ENCODE results near the gene HOXB9. TPM values are rescaled to one million over a fixed set of nuclear protein-coding genes. Genes with fewer than 3 reads are reported as not detected.

The HOXB9 gene
- total RNA-seq, 4 donors from 2014 or later, result 0.17 to 0.38 TPM; not detected in 2

DNA sequence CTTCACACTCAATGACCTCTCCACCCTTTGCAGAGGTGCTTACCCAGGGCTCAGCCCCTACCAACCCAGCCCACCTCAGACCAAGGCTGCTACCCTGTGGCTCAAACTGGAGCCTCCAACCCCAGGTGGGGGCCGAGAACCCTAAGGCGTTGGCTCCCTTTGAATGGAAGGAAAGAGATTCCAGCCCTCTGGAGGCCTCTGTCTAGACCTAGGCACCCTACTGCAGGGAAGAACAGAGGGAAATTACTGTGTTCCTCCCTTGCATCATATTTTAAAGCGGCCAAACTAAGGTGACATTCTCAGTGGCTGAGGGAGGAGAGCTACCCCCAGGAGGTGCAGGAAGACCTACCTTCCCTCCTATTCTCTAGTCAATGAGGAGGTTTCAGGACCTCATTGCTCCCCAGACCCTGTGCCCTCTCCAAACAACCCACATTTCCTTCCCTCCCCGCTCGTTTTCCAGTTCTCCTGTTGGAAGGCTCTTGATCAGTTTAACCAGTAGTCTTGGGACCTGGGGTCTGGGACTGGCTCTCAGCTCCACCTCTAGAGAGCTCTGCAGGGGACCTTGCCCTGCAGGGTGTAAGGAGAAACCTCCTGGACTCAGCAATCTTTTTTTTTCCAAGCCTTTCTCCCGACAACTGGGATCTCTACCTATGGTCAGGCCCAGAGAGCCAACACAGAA is 5.6 kb downstream of the HOXB9 start:
- no peak for TF ChIP-seq CTCF (IDR thresholded peaks at IDR 0.05; ENCODE audit: low read depth)

DNA sequence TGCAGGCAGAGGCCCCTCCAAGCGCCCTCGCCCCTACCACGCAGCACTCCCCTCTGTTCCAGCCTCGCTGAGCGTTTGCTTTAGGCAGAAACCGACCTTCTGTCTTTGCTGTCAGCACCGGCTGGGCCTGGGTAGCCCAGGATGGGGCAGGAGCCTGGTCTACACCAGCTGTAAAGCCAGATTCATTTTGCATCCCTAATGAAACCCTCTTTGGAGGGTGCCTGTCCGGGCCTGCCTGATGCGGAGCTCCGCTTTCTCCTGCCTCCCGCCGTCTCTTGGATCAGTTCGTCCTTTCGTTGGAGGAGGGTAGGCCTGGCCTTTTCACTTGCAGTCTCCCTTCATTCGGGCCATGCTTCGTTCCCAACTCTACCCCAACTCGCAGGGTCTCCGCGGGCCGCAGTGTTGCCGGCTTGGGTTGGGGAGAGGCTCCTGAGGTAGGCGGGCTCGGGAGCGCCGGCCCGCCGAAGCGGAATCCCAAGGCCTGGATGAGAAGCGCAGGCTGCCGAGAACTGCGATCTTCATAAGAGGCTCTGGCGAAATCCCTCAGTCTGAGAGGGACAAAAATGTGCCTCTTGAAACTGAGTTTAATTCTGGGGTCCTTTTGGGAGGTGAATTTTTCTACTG is 6.2 kb downstream of the HOXB9 start:
- TF ChIP-seq CTCF (IDR thresholded peaks at IDR 0.05; ENCODE audit: low read depth), result no peak

DNA sequence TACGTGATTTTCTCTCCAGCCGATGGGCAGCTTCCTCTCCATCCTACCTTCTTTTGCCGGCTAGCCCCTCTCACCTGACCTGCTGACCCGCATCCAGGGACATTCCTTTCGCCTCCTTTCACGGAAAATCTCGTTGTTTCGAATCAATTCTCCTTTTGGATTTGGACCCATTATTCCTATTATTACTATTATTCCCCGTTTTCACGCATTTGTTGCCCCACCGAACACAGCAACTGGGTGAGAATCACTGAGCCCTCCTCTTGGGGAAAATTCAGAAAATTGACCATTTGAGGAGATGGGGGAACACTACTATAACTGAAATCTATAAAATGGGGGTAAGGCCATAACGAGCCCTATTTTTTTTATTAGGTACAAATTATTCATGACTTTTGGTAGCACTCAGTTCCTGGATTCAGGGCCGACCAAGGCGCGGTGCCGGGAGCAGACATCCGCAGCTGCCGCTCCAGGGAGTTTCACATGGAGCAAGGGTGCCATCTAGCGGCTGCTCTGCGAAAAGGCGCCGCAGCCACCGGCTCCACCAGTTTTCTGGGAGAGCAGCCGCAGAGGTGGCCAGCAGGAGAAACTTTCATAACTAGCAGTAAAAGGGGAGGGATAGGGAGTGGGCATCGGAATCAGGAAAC is 7.8 kb downstream of the HOXB9 start:
- no peak for TF ChIP-seq CTCF (IDR thresholded peaks at IDR 0.05; ENCODE audit: low read depth)

DNA sequence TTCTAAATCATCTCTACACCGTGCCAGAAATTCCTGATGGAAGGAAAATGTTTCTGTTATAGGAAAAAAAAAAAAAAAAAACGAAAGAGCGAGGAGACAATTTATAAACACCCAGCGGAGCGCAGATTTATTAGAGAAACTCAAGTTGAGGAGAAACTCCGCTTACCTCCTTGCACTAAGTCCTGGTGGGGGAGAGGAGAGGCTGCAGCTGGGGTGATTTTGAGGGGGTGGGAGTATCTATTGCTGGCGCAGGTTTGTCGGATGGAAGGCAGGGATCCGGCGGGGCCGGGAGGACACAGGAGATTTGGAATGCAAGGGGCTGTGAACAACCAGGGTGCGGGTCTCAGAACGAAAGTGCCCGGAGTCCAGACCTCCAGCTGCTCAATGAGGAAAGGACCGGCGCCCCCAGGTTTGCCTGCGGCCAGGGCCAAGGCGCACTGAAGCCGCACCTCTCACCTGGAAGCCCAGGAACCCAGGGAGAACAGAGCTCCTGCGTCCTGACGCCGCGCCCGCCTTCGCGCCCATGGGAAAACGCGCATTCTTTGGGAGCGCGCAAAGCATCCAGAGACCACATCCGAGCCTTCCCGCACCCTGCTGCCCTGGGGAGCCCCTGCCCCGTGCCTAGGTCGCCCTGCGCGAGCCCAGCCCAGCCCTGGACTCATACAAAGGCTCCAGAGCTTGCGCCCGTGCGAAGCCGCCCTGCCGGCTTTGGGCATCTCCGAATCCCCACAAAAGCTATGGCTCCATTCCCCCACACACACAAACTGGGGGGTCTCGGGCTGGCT is 8.5 kb downstream of the HOXB9 start:
- TF ChIP-seq CTCF (IDR thresholded peaks at IDR 0.05; ENCODE audit: low read depth), result no peak

GRCh38 chr17:48616717-48617470 is 9.3 kb downstream of the HOXB9 start:
- no peak for TF ChIP-seq CTCF (IDR thresholded peaks at IDR 0.05; ENCODE audit: low read depth)

- no peak for TF ChIP-seq CTCF (IDR thresholded peaks at IDR 0.05; ENCODE audit: low read depth)
These were observed 10.0 kb downstream of the HOXB9 start for GRCh38 chr17:48615963-48616716.

Measured in subcutaneous adipose tissue (tissue), 4 donors.